CD1c-positive myeloid dendritic cell (primary cell): ENCODE results near the gene C1orf50.
A peak's percentile ranks its signal among the peaks of the same experiment; 100 is the strongest.
"Not testable (repeated sequence)": the region's sequence is repeated elsewhere in the genome, so short reads cannot be mapped to it uniquely, and the experiment has no call there.

ENCODE experiments used
- DNase-seq: peaks from one replicate; pipeline ENCODE4 v3.0.0-alpha.2; 2016; ENCODE audit errors: extremely low spot score

C1orf50 gene

DNA sequence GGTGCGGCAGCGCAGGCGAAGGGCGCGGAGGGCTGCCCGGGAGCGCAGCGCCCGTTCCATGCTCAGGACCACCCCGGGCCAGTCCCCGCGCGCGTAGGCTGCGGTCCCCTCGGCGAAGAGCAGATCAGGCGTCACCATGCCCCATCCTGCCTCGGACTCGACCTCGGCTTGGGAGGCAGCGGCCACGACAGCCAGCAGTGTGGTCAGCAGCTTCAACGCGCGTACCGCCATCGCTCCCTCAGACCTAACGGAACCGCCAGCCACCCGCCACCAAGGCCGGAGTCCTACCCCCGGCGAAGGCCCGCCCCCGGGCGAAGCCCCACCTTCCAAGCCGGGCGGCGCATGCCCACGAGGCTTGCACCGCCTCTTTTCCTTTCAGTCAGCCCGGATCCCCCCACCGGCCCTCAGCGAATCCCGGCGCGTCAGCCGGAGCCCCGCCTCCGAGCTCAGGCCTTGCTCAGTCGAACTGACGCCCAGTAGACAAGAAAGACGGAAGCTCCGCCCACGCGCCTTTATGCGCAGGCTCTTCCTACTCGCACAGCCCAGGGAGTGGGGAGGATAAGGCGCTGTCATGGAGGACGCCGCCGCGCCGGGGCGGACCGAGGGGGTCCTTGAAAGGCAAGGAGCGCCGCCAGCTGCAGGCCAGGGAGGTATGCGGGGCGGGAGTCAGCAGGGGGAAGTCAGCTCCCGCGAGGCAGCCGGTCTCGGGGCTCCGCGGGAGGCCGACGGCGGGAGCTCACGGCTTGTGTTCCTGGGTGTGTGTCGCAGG lies at the start of gene C1orf50, which contains the start of gene P3H1:
TSS of gene C1orf50 (plus strand) at position 509 of the 769 bp plus-strand sequence. CDS start at position 572, 63 bp downstream.
TSS of gene P3H1 (minus strand) at position 288 of the 769 bp plus-strand sequence. CDS start at position 231, 57 bp downstream.
- DNase-seq: peak; percentile 100

GRCh38 chr1:42720868-42721267 lies 46.2 kb upstream of the C1orf50 start:
- no peak for DNase-seq

DNA sequence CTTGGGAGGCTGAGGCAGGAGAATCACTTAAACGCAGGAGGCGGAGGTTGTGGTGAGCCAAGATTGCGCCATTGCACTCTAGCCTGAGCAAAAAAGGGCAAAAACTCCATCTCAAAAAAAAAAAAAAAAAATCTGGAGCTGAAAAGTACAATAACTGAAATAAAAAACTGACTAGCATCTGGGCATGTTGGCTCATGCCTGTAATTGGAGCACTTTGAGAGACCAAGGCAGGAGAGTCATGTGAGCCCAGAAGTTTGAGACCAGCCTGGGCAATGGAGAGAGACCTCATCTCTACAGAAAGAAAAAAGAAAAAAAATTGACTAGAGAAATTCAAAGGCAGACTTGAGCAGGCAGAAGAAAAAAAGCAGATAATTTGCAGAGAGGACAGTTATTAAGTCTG lies 45.1 kb upstream of the C1orf50 start:
- no peak for DNase-seq

- DNase-seq: not testable (repeated sequence)
Observed at GRCh38 chr1:42722403-42722802, 44.6 kb upstream of the C1orf50 start.

DNA sequence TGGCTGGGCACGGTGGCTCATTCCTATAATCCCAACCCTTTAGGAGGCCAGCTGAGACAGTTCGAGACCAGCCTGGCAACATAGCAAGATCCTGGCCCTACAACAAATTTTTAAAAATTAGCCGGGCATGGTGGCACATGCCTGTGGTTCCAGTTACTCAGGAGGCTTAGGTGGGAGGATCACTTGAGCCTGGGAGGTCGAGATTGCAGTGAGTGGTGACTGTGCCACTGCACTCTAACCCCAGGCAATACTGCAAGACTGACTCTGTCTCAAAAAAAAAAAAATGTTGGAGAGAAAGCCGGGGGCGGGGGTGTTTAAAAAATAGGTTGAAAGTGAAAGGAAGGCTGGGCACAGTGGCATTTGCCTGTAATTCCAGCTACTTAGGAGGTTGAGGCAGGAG lies 43.5 kb upstream of the C1orf50 start:
- no peak for DNase-seq

DNA sequence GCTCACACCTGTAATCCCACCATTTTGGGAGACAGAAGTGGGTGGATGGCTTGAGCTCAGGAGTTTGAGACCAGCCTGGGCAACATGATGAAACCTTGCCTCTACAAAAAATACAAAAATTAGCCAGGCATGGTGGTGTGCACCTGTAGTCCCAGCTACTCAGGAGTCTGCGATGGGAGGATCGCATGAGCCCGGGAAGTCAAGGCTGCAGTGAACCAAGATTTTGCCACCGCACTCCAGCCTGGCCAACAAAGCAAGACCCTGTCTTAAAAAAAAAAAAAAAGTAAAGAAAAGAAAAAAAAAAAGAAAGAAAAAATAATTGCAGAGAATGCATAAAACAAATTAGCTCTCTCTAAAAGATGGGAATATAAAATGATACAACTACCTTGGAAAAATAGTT lies 41.2 kb upstream of the C1orf50 start:
- DNase-seq: not testable (repeated sequence)

- DNase-seq: no peak
Observed at GRCh38 chr1:42730002-42730401, 37.0 kb upstream of the C1orf50 start.

- DNase-seq: no peak
Observed at GRCh38 chr1:42730988-42731387, 36.1 kb upstream of the C1orf50 start.

DNA sequence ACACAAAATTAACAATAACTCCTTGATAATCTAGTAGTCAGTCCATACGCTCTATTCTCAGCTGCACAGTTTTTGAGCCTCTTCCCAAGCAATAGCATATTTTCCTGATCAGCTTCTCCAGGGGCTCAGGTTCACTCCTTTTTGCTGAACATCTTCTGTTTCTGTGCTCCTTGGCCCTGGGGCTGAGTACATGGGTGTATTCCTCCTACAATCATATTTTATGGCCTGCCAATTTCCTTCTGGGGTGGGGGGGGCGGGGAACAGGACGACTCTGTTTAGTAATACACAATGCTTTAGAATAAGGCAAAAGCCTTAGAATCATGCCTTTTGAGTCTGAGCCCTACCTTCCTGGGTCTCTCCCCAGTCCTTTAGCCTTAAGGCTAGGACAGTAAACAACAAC lies 35.5 kb upstream of the C1orf50 start:
- DNase-seq: no peak

- DNase-seq: peak; percentile 10
Observed at GRCh38 chr1:42732126-42732680, 34.8 kb upstream of the C1orf50 start.

- no peak for DNase-seq
Observed at GRCh38 chr1:42733415-42734200, 33.4 kb upstream of the C1orf50 start.

DNA sequence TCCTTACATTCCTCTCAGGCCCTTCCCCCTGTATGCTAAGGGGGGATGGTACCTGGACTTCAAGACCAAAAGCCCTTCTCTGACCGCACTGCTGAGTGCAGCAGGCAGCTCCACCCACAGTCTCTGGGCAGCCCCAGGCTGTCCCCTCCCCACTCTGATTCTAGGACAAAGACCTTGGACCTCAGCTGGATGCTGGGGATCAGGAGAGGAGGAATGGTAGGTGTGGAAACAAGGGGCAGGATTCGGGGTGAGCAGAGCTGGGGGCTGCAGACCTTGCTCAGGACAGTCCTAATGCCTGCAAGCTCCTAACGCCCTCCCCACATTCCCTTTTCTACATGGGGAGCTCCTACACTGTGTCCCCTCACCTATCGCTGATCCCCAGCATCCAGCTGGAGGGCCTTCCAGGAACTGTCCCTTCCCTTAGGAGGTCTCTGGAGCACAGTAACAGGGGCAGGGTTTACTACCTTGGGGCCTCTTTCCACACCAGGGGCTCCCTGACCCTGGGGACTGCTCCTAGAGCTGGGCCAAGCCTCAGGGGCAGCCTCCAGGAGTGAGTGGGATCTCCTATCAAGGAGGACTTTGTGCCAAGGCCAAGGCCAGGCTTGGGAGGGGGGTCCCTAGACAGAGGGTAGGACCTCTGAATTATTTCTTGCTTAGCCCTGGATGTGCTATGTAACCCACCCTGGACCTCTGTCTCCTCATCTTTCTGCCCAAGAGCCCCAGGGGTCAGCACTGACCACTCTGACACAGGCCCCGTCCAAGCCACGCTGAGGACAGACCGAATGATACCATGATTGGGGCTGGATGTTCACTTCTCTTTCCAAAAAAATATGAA lies 32.6 kb upstream of the C1orf50 start:
- no peak for DNase-seq

- no peak for DNase-seq
Observed at GRCh38 chr1:42735056-42735455, 32.0 kb upstream of the C1orf50 start.

DNA sequence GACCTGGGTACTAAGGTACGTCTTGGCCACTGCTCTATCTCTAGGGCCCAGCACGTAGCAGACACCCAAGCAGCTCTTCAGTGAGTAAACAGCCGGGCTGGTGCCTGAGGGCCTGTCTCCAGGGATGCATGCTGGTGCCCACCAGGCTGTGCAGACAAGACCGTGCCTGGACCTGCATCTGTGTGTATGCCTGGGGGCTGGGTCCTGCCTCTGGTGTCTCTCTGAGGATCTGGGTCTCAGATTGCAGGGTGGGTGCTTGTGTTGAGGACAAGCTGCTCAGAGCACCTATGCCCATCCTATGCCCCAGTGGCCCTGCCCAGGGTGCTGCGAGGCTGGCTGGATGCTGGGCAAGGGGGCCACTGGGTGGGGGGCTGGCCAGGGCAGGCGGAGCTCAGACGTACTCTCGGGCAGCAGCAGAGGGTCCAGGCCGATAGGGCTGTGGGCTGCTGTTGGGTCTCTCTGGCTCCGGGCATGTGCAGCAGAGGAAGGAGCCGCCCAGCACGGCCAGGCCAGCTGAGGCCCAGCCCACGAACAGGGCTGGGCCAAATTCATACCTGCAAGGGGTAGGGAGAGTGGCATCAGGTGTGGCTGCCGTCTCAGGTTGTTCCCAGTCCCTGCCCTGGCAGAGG lies 31.5 kb upstream of the C1orf50 start:
- no peak for DNase-seq

- peak; percentile 41 for DNase-seq
Observed at GRCh38 chr1:42736152-42736551, 30.9 kb upstream of the C1orf50 start.

- no peak for DNase-seq
Observed at GRCh38 chr1:42736571-42737200, 30.4 kb upstream of the C1orf50 start.

DNA sequence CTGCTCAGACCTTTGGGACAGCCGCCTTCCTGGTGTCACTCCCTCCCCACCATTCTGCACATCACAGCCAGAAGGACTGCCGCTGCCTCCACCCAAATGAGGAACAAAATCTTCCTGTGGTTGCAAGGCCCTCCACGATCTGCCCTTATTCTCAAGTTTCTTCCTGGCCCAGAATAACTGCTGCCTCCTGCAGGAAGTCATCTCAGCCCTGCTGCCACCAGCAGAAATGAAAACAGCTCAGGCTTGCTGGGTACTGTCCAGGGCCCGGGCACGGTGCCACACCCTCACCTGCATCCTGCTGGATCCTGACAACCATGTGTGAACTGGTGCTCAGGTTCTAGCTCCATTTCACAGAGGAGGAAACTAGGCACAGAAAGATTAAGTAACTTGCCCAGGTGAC lies 29.8 kb upstream of the C1orf50 start:
- peak; percentile 57 for DNase-seq

DNA sequence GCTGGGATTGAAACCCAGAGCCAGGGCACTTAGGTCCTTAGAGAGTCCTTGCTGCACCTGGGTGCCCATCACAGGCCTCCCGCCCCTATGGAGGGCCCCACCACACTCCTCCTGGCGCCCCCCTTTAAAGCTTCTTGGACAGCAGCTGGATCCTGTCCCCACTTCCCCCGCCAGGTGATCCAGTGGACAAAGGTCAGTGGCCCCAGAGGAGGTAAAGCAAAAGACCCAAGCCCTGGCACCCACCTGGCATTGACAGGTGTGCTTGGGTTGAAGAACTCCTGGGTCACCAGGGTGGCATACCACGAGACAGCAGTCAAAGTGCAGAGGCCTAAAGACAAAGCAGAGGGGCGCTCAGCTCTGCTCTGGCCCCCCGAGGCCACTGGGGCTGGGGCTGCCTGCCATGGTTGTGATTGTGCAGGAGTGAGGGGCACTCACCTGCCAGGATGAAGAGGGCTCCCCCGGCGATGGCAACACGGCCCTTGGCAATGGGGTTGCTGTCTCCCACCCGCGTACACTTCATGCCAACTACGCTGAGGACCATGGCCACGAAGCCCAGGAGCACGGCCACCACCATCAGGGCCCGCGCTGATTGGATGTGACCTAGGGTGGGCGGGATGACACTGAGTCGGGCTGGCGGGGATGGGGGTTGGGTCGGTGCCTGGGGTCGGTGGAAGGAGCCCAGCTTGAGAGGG lies 28.9 kb upstream of the C1orf50 start:
- DNase-seq: no peak

GRCh38 chr1:42738678-42739226 lies 28.3 kb upstream of the C1orf50 start:
- DNase-seq: no peak
